Tibial nerve (tissue), 4 donors: ENCODE measurements around the gene CYP26B1. TPM values are rescaled to one million over a fixed set of nuclear protein-coding genes. Genes with fewer than 3 reads are reported as not detected.

Experiments
- DNase-seq, 2 donors: peaks; one replicate each; pipeline ENCODE4 v3.0.0-alpha.2; 2019; ENCODE audit warnings: low spot score in 2 of 2
- H3K27ac ChIP-seq, 4 donors: fragments of 200-600 bp; sonication (generic) in 3 of 4; one replicate each; pipeline ENCODE4 v1.5.1; 2017 to 2019; ENCODE audit warnings: mild to moderate bottlenecking in 1 of 4
- H3K27me3 ChIP-seq, 2 donors: fragments of 200-600 bp; sonication (generic) in 1 of 2; one replicate each; pipeline versions ENCODE4 v1.5.1 to v1.6.0; 2017 to 2019
- H3K36me3 ChIP-seq, 3 donors: fragments of 200-600 bp; sonication (generic); one replicate each; pipeline ENCODE4 v1.5.1; 2018 to 2019
- H3K4me1 ChIP-seq, 4 donors: fragments of 200-600 bp; sonication (generic) in 3 of 4; one replicate each; pipeline ENCODE4 v1.5.1; 2017 to 2019
- H3K4me3 ChIP-seq, 4 donors: fragments of 200-600 bp; sonication (generic) in 3 of 4; one replicate each; pipeline ENCODE4 v1.5.1; 2017 to 2019; ENCODE audit warnings: mild to moderate bottlenecking in 1 of 4, moderate library complexity in 1 of 4
- H3K9me3 ChIP-seq, 4 donors: fragments of 200-600 bp; sonication (generic) in 3 of 4; one replicate each; pipeline ENCODE4 v1.5.1; 2017 to 2019
- CTCF ChIP-seq, 5 experiments: fragments of 200-600 bp in 3 of 5; fragments of 450-650 bp in 2 of 5; sonication (generic) in 3 of 5; IDR thresholded peaks; one replicate each; pipeline ENCODE4 v1.5.1; 2016 to 2019; ENCODE audit warnings: antibody characterized with exemption in 5 of 5, mild to moderate bottlenecking in 3 of 5, moderate library complexity in 2 of 5
- EP300 ChIP-seq, 2 donors: sonication (generic); formaldehyde crosslinking; IDR thresholded peaks; one replicate each; pipeline ENCODE4 v1.6.1; 2017; ENCODE audit warnings: antibody characterized with exemption in 2 of 2, mild to moderate bottlenecking in 1 of 2
- POLR2A ChIP-seq, 2 donors: fragments of 450-650 bp; IDR thresholded peaks; one replicate each; pipeline ENCODE4 v1.6.1; 2017; ENCODE audit warnings: antibody characterized with exemption in 2 of 2, mild to moderate bottlenecking in 2 of 2, moderate library complexity in 2 of 2
- WGBS, 2 donors: methylation state at CpG; one replicate each; pipeline ENCODE4 v1.1.5; 2018; 5-methylcytosine and 5-hydroxymethylcytosine counted together
- total RNA-seq, 4 donors: library from RNA; depleted of rRNA; stranded (reverse); fragments of >200 nt; gene quantifications; one replicate each; pipeline ENCODE4 v1.1.0, GENCODE V29; 2016

The CYP26B1 gene
- total RNA-seq, 4 donors from 2014 or later: 14.4 to 37.7 (median 34.2) TPM

GRCh38 chr2:72166279-72166678 is 18.6 kb upstream of the CYP26B1 start:
- DNase-seq: no peak
- no peak for TF ChIP-seq EP300 (IDR thresholded peaks at IDR 0.05)
- no peak for TF ChIP-seq POLR2A (IDR thresholded peaks at IDR 0.05)
- no peak for TF ChIP-seq CTCF (IDR thresholded peaks at IDR 0.05)
- Histone ChIP-seq H3K36me3 (no peaks in the 10 kb centered on the region), H3K27me3 (no peaks in the 10 kb centered on the region), H3K4me1 (no peaks in the 10 kb centered on the region), H3K4me3 (no peak overlapping the region), H3K9me3 (peaks cover 0 to 6% (median 2%) of the 10 kb centered on the region in 4 donors), H3K27ac (no peak overlapping the region)
- WGBS, 2 donors: 85 to 88% methylated on average over 3 of the region's 3 CpGs

- Histone ChIP-seq H3K27ac (no peak overlapping the region), H3K4me1 (no peaks in the 10 kb centered on the region), H3K4me3 (no peak overlapping the region), H3K9me3 (peaks cover 0 to 6% (median 2%) of the 10 kb centered on the region in 4 donors), H3K27me3 (no peaks in the 10 kb centered on the region), H3K36me3 (no peaks in the 10 kb centered on the region)
- TF ChIP-seq POLR2A (IDR thresholded peaks at IDR 0.05) (no peak), EP300 (IDR thresholded peaks at IDR 0.05) (no peak), CTCF (IDR thresholded peaks at IDR 0.05) (no peak)
- no peak for DNase-seq
- 83 to 87% methylated on average over 3 of the region's 3 CpGs for WGBS, 2 donors
Observed at GRCh38 chr2:72165792-72166191, 18.1 kb upstream of the CYP26B1 start.

GRCh38 chr2:72162574-72162973 is 14.9 kb upstream of the CYP26B1 start:
- Histone ChIP-seq H3K36me3 (no peaks in the 10 kb centered on the region), H3K4me1 (no peaks in the 10 kb centered on the region), H3K9me3 (no peaks in the 10 kb centered on the region), H3K4me3 (no peak overlapping the region), H3K27me3 (peaks cover 0 to 6% of the 10 kb centered on the region in 2 donors), H3K27ac (no peak overlapping the region)
- DNase-seq: no peak
- 95 to 99% methylated on average over 5 of the region's 5 CpGs for WGBS, 2 donors
- no peak for TF ChIP-seq POLR2A (IDR thresholded peaks at IDR 0.05)
- no peak for TF ChIP-seq CTCF (IDR thresholded peaks at IDR 0.05)
- no peak for TF ChIP-seq EP300 (IDR thresholded peaks at IDR 0.05)

GRCh38 chr2:72159211-72159993 is 11.7 kb upstream of the CYP26B1 start:
- Histone ChIP-seq H3K27ac (no peak overlapping the region), H3K4me3 (no peak overlapping the region), H3K27me3 (peaks cover 0 to 21% of the 10 kb centered on the region in 2 donors), H3K36me3 (no peaks in the 10 kb centered on the region), H3K9me3 (no peaks in the 10 kb centered on the region), H3K4me1 (no peaks in the 10 kb centered on the region)
- no peak for DNase-seq
- WGBS, 2 donors: 91 to 94% methylated on average over 12 of the region's 12 CpGs
- TF ChIP-seq POLR2A (IDR thresholded peaks at IDR 0.05) (no peak), CTCF (IDR thresholded peaks at IDR 0.05) (no peak), EP300 (IDR thresholded peaks at IDR 0.05) (no peak)

GRCh38 chr2:72157871-72158771 is 10.5 kb upstream of the CYP26B1 start:
- WGBS, 2 donors: 82 to 85% methylated on average over 8 of the region's 8 CpGs
- no peak for DNase-seq

More at GRCh38 chr2:72157871-72158771, 10.5 kb upstream of the CYP26B1 start:
- no peak for TF ChIP-seq POLR2A (IDR thresholded peaks at IDR 0.05)
- no peak for TF ChIP-seq EP300 (IDR thresholded peaks at IDR 0.05)
- TF ChIP-seq CTCF (IDR thresholded peaks at IDR 0.05): no peak
- Histone ChIP-seq H3K27me3 (peaks cover 0 to 32% of the 10 kb centered on the region in 2 donors), H3K4me3 (no peak overlapping the region), H3K4me1 (no peaks in the 10 kb centered on the region), H3K36me3 (no peaks in the 10 kb centered on the region), H3K9me3 (no peaks in the 10 kb centered on the region), H3K27ac (no peak overlapping the region)
